ENCODE results near the gene MARK1.

GRCh38 chr1:220511785-220512184 is 16.2 kb upstream of the MARK1 start:
- TF ChIP-seq RAD21 (IDR thresholded peaks at IDR 0.05; ENCODE audit: low read length) (no peak), CTCF (conservative IDR thresholded peaks at IDR 0.05; ENCODE audit: low read depth, low read length) (no peak), POLR2A (IDR thresholded peaks at IDR 0.05; ENCODE audit: low read depth, low read length) (no peak), CHD1 (IDR thresholded peaks at IDR 0.05; ENCODE audit: low read depth, low read length) (no peak), MAZ (IDR thresholded peaks at IDR 0.05; ENCODE audit: borderline replicate concordance, low read depth, low read length) (no peak), SMC3 (IDR thresholded peaks at IDR 0.05; ENCODE audit: low read depth, low read length) (no peak), RFX5 (IDR thresholded peaks at IDR 0.05; ENCODE audit: low read depth, low read length) (no peak), MAFK (IDR thresholded peaks at IDR 0.05; ENCODE audit: low read depth, low read length) (no peak), FOS (IDR thresholded peaks at IDR 0.05; ENCODE audit: low read depth, low read length) (no peak), CEBPB (IDR thresholded peaks at IDR 0.05; ENCODE audit: low read depth, low read length) (no peak), RCOR1 (IDR thresholded peaks at IDR 0.05; ENCODE audit: insufficient replicate concordance, low read length) (no peak)
- TF ChIP-seq, protein P1, sequence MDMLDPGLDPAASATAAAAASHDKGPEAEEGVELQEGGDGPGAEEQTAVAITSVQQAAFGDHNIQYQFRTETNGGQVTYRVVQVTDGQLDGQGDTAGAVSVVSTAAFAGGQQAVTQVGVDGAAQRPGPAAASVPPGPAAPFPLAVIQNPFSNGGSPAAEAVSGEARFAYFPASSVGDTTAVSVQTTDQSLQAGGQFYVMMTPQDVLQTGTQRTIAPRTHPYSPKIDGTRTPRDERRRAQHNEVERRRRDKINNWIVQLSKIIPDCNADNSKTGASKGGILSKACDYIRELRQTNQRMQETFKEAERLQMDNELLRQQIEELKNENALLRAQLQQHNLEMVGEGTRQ (IDR thresholded peaks at IDR 0.05; ENCODE audit: low read depth, low read length) = no peak
